NCI-H2171 (cell line): ENCODE results near the gene ASPHD1.
A peak's percentile ranks its signal among the peaks of the same experiment; 100 is the strongest.
"Not testable (repeated sequence)": the region's sequence is repeated elsewhere in the genome, so short reads cannot be mapped to it uniquely, and the experiment has no call there.

Experiments
- DNase-seq: peaks from one replicate; lab custom pipeline; 2025; lab: John Stamatoyannopoulos, UW

ASPHD1 gene

DNA sequence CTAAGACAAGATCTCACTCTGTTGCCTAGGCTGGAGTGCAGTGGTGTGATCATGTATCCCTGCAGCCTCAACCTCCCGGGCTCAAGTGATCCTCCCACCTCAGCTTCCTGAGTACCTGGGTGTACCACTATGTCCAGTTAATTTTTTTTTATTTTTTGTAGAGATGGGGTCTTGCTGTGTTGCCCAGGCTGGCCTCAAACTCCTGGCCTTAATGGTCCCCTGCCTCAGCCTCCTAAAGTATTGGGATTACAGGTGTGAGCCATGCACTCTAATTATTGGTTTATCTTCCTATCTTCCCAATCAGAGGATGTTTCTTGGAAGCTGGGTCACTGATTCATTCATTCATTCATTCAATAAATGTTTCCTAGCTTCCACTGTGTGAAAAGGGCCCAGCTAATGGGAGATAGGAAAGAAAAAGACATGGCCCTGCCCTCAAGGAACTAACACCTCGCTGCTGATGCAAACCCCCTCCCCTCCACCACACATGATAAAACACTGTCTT is 8.5 kb downstream of the ASPHD1 start:
- DNase-seq = no peak

DNA sequence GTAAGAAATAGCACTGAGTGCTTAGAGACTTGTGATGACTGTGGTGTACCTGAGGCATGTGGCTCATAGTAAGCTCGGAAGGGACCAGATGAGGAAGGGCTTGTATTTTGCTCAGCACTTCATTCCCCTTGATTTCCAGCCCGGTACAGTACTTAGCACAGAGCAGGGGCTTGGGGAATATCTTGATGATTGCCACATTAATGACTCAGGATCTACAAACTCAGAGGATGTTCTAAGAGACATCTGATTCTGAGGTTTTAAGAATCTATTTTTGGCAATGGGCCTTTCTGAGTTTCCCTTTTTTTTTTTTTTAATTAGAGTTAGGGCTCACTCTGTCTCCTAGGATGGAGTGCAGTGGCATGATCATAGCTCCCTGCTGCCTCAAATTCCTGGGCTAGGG is 9.1 kb downstream of the ASPHD1 start:
- no peak for DNase-seq

DNA sequence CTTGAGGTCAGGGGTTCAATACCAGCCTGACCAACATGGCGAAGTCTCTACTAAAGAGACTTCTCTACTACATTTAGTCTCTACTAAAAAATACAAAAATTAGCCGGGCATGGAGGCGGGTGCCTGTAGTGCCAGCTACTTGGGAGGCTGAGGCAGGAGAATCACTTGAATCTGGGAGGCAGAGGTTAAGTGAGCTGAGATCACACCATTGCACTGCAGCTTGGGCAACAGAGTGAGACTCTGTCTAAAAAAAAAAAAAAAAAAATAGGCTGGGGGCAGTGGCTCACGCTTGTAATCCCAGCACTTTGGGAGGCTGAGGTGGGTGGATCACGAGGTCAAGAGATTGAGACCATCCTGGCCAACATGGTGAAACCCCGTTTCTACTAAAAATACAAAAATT is 9.6 kb downstream of the ASPHD1 start:
- not testable (repeated sequence) for DNase-seq

DNA sequence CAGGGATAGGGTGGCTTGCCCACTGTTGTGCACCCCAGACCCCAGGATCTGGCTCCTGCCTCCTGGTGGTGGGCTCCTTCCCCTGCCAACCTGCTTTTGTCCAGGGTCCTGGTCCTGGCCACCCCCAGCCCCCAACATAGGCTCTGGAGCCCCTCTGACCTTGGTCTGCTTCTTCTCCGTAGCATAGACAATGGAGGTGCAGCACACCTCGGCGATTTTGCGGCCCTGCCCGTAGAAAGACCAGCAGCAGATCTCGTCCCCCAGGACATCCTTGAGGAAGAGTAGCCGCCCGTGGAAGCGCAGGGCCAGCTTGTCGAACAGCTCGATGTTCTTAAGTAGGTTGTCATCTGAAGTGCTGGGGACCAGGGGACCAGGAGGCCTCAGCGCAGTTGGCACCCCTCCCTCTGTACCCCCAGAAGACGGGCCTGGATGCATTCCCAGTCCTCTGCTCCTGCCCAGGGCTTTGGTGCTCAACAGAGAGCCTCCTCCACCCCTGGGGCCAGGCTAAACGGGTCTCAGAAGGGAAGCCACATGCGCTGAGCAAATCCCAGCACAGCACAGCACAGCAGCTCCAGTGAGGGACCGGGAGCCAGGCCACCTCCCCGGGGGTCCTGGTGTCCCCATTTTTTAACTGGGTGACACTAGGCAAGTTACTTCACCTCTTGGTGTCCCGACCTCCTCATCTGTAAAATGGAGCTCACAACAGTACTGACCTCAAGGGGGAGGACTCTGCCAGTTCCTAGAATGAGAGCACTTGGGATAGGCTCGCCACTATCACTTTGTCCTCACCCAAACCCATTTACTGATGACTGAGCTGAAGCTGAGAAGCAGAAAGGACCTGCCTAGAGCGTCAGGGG is 10.8 kb downstream of the ASPHD1 start:
- DNase-seq = no peak

DNA sequence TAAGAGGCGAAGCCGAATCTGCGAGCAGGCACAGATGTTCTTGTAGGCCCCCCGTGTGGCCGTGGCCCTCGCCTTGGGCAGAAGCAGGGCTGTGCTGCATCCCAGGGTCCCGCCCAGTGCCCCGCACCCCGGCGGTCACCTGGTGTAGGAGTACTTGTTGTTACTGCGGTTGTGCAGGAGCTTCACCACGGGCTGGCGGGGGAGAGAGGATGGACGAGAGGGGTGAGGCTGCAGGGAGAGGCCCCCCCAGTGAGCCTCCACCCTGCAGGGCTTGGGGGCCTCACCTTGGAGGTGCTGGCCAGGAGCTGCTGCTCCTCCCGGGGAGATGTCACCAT is 11.4 kb downstream of the ASPHD1 start:
- DNase-seq = no peak

DNA sequence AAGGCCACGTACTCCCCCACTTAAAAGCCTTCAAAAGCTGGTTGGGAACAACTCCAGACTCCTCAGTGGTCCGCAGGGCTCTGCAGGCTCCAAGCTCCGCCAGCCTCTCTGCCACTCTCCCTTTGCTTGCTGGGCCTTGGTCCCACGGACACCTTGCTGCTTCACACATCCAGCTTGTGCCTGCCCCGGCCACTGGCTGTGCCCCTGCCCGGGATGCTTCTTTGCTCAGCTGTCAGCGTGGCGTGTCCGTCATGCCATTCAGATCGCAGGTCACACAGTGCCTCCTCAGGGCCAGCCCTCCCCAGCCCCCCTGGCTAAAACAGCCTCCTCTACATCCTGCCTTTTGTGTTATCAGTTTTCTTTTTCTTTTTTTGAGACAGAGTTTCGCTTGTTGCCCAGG is 11.8 kb downstream of the ASPHD1 start:
- DNase-seq = no peak

DNA sequence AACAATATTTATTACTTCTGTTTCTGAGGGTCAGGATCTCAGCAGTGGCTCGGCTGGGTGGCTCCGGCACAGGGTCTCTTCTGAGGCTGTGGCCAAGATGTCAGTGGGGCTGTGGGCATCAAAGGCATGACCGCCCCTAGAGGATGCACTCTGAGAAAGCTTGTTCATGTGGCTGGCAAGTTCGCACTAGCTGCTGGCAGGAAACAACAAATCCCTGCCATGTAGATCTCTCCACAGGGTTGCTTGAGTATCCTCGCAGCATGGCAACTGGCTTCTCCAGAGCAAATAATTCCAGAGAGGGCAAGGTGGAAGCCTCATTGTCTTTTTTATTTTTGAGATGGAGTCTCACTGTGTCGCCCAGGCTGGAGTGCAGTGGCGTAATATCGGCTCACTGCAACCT is 13.2 kb downstream of the ASPHD1 start:
- no peak for DNase-seq

DNA sequence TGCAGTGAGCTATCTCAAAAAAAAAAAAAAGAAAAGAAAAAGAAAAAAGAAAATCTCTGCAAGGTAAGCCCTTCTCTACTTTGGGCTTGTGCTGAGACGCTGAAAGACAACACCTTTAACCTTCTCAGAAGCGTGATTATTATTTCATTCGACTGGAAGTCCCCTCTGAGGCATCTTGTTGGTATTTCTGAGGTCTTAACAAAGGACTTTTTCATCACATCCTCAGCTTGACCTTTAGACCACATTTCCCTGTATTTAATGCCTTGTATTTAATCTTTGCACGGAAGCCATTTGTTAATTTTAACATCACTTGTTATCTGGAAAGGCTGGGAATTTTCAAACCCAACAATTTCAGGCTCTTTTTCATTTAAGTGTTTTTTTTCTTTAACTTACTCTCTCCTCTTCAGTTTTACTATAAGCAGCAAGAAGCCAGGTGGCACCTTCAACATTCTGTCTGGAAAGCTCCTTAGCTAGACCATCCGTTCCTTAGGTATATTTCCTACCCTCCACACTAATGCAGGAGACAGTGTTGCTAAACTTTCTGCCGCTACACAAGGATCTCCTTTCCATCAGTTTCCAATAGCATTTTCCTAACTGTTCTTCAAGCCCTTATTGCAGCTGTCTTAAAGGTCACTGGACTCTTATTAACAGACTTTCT is 15.4 kb downstream of the ASPHD1 start:
- no peak for DNase-seq

DNA sequence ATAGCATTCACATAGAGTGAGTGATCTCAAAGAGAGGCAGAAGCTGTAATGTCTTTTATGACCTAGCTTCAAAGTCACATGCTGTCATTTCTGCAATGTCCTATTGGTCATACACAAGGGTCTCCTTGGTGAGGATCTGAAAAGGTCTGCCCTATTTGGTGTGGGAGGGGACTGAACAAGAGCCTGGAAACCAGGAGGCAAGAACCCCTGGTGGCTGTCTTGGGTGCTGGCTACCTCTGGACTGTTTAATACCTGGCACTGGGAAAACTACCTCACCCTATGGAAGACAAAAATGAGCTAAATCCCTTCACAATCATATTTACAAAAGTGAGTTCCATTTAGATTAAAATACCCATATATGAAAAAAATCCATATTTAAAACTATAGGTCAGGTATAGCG is 16.7 kb downstream of the ASPHD1 start:
- DNase-seq = no peak

DNA sequence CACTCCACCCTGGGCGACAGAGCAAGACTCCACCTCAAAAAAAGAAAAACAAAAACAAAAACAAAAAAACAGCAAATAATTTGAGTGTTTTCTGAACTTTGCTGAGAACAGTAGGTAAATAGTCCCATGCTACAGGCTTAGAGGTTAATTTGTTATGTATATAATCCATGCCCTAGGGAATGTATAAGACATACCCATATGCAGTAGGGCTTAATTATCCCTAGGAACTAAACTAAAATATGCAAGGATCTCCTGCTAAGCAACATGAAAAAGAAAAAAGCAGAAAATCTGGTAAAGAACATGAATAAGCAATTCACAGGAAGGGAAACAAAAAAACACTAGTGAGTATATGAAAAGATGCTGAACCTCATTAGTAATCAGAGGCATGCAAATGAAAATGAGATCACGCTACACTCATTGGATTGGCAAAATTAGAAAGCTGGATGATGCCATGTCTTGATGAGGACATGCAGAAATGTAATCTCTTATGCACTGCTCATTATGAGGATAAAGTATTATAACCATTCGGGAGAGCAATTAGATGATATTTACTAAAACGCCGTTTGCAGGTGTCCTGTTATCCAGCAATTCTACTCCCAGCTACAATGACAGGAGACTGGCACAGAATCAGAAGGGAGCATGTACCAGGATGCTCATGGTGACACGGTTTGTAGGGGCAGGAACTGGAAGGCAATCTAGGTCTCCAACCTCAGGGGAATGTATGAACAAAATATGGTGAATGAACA is 20.2 kb downstream of the ASPHD1 start:
- no peak for DNase-seq

DNA sequence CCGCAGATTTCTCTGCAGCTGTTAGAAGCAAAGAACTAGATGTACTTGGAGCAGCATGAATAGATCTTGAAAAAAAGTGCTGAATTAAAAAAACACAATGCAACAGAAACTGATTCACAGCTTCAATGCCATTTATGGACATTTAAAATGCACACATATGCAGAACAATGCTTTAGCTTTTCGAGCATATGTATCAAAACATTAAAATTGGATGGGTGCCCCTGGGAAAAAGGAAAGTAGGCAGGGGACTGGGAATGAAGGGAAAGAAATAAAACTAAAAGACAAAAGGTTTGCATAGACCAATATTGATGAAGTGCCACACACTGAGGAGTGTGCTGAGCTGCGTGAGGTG is 20.7 kb downstream of the ASPHD1 start:
- no peak for DNase-seq

DNA sequence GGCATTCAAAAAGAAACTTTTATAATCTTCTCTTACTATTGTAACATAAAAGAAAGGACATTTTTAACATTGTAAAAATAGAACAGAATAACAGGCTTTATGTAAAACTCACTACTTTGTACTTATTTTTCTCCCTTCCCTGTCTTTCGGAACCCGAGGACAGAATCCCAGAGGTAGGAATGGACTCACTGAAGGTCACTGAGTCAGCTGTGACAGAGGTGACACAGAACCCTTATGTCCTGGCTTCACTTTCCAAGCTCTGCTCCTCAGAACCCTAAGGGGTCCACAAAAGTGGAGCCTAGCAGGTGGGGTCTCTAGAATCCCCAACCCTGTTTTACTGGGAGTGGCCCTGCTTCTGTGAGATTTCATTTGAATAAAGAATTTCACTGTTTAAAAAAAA is 22.0 kb downstream of the ASPHD1 start:
- DNase-seq = no peak

DNA sequence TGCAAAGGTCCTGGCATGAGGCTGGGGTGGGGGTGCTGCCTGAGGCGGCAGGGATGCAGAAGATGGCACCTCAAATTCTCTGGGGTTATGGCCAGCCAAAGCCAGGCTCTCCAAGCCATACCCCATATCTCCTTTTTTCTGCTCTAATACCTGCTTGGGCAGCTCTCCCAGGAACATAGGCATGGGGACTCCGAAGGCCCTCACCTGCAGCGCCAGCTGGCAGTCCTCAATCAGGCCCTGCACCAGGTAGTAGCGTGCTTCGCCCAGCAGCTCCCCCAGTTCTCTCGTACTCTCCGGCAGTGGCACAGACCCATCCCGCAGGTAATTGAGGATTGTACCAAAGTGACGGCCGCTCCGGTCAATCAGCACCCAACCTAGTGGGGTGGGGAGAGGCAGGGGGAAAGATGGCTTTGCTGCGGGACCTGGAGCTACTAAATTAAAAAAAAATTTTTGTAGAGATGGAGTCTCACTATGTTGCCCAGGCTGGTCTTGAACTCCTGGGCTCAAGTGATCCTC is 22.8 kb downstream of the ASPHD1 start:
- DNase-seq = no peak

DNA sequence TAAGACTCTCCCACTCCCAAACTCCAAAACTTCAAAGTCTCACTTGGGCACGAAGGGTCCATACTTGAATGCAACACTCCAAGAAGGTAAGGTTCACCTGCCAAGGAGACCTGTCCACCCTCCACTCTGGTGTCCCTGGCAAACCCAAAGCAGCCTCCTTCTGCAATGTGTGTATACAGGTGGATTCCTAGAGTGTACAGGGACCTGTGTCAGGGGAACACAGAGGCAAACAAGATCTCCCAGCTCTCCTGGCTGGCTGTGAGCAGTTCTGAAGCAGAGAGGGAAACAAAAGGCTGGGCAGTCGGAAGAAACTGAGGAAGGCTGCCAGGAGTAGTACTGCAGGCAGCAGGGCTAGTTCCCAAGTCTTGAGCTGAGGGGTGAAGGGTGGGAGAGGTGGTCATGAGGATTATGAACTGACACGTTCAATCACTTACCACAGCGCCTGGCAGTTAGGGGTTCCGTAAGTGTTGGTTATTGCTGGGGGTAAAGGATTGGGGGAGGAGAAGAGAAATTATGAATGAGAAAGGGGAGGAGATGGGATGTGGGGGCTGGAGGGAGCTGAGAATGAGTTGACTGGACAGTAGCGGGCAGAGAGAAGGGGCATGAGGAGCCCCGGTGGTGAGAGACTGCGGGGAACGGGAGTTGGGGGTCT is 24.9 kb downstream of the ASPHD1 start:
- DNase-seq = no peak

DNA sequence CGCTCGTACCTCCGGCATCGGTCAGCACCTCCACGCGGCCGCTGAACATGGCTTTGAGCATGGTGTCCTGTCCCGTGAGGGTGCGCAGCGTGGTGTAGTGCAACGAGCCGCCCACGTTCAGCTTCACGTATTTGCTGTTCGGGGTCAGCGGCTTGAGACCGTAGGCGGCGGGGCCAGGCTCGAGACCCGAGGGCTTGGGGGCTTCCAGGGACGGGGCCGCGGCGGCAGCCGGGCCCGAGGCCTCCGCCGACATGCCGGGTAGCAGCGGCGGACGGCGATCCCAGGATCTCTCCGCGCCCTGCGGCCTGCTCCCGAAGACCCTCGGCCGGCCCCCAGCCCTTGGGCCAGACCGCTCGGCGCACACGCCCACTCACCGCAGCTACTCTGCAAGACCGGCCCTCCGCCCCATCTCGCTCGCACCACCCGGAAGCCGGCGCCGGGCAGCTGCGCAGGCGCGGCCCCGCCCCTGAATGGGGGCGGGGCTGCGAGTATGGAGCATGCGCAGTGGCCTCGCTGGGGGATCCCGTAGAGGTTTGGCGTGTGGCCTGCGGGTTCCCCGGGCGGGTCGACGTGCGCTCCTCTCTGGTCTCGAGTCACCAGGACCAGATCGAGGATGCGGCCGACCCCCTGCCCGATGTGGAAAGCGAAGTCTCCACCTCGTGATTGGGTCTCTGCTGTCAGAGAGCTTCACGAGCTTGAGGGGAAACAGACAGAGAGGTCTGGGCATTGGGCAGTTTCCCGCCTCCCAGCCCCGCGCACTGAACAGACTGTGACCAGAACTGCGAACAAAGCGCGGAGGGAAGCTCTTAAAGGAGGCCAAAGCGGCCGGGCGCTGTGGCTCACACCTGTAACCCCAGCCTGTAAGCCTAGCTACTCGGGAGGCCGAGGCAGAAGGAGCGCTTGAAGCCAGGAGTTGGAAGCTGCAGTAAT is 25.8 kb downstream of the ASPHD1 start, which contains the start of gene KCTD13:
TSS of gene KCTD13 (minus strand) at position 446 of the 930 bp plus-strand sequence. CDS start at position 253, 193 bp downstream.
- DNase-seq = peak; percentile 63

DNA sequence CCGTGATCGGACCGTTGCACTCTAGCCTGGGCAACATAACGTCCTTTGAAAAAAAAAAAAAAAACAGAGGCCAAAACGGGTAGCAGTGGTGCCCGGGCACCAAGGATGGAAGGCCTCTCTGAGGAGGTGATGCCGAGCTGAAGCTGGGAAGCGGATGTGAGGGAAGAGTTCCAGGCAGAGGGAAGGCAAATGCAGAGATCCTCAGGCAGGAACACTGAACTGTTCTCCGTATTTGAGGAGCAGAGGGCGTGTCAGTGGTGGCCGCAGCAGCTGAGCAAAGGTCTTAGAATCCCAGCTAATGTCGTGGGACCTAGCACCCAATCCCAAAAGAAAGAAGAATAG is 26.4 kb downstream of the ASPHD1 start:
- peak; percentile 11 for DNase-seq

DNA sequence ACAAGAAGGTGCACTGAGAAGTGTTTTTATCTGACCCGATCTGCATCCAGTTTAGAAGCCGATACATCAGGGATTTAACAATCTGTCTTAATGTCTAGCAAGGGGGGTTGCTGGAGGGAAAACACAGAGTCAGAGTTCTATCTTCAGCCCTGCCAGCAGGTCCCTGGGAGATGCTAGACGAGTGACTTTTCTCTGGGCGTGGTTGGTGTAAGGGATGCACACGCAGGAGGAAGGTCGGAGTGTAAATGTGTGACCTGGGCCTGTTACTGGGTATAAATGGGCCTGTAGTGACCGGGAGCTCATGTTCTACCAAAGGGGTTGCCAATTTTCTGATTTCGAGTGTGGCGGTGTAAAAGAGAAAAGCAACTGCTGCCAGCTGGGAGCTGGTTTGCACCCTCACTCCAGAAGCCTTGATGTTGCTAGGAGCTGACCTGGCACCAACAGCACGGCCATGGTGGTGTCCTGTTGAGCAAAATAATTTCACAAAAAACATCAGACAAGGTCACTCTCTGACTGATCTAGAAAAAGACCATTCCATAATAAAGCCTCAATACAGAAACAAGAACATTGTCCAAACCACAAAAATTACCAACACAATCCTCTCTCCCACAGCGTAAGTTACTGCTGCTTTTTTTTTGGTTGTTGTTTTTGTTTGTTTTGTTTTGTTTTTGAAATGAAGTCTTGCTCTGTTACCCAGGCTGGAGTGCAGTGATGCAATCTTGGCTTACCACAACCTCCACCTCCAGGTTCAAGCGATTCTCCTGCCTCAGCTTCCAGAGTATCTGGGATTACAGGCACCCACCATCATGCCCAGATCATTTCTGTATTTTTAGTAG is 27.0 kb downstream of the ASPHD1 start:
- DNase-seq = no peak

DNA sequence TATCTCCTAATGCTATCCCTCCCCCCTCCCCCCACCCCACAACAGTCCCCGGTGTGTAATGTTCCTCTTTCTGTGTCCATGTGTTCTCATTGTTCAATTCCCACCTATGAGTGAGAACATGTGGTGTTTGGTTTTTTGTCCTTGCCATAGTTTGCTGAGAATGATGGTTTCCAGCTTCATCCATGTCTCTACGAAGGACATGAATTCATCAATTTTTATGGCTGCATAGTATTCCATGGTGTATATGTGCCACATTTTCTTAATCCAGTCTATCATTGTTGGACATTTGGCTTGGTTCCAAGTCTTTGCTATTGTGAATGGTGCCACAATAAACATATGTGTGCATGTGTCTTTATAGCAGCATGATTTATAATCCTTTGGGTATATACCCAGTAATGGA is 31.5 kb downstream of the ASPHD1 start:
- DNase-seq = not testable (repeated sequence)

DNA sequence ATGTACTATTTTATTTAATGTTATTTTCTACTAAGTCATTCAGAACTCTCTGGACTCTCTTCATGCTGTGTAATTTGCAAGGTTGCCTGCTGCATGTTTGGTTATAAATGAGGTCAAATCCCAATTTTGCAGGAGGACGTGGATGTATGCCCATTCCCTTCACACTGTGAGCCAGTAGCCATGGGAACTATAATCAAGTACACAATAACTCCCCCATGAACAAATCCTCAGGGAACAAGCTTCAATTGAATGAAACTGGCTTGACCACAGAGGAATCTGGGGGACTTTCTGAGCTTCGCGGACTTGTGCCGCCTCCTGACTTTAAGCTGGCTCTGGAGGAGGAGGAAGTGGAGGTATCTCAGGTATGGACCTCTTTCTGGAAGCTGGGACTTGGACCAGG is 40.4 kb downstream of the ASPHD1 start:
- no peak for DNase-seq
